ENCODE results near the gene RIC3. TPM values are rescaled to one million over a fixed set of nuclear protein-coding genes. Genes with fewer than 3 reads are reported as not detected.

The RIC3 gene
- total RNA-seq, 1 donor from 2014 or later = 17.7 TPM

DNA sequence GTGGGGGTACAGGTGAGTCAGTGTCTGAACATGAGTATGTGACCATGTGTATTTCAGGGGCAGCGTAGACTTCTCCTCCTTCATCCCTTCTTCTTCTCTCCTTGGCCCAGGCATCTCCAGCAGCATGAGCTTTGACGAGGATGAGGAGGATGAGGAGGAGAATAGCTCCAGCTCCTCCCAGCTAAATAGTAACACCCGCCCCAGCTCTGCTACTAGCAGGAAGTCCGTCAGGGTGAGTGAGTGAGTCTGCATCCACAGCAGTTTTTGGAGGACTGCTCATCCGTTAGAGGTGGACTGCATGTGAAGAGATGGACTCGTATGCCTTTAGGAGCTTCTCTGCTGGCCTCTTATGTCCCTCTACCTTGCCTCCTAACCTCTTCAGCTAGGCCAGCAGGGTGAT lies 72.2 kb downstream of the RIC3 start:
- Histone ChIP-seq H3K9me3 (no peaks in the 10 kb centered on the region), H3K4me1 (peaks cover 24% of the 10 kb centered on the region), H3K4me3 (no peak overlapping the region), H3K36me3 (peaks cover 0 to 29% of the 10 kb centered on the region in 2 donors), H3K27ac (no peak overlapping the region), H3K27me3 (no peaks in the 10 kb centered on the region)
- no peak for TF ChIP-seq POLR2A (IDR thresholded peaks at IDR 0.05)
- TF ChIP-seq, protein P1, sequence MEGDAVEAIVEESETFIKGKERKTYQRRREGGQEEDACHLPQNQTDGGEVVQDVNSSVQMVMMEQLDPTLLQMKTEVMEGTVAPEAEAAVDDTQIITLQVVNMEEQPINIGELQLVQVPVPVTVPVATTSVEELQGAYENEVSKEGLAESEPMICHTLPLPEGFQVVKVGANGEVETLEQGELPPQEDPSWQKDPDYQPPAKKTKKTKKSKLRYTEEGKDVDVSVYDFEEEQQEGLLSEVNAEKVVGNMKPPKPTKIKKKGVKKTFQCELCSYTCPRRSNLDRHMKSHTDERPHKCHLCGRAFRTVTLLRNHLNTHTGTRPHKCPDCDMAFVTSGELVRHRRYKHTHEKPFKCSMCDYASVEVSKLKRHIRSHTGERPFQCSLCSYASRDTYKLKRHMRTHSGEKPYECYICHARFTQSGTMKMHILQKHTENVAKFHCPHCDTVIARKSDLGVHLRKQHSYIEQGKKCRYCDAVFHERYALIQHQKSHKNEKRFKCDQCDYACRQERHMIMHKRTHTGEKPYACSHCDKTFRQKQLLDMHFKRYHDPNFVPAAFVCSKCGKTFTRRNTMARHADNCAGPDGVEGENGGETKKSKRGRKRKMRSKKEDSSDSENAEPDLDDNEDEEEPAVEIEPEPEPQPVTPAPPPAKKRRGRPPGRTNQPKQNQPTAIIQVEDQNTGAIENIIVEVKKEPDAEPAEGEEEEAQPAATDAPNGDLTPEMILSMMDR (IDR thresholded peaks at IDR 0.05) = no peak
- TF ChIP-seq POLR2AphosphoS5 (IDR thresholded peaks at IDR 0.05; ENCODE audit: insufficient read depth in 1 of 2, low read depth in 1 of 2) = no peak
- intact Hi-C loops (cut with DNase I) = loop anchor here (5.0 kb wide), 1 partner anchor 84 kb away; no protein-coding TSS in a partner anchor
- peak; percentile 77 to 89 for DNase-seq (ENCODE audit: extremely low spot score in 2 of 2)

DNA sequence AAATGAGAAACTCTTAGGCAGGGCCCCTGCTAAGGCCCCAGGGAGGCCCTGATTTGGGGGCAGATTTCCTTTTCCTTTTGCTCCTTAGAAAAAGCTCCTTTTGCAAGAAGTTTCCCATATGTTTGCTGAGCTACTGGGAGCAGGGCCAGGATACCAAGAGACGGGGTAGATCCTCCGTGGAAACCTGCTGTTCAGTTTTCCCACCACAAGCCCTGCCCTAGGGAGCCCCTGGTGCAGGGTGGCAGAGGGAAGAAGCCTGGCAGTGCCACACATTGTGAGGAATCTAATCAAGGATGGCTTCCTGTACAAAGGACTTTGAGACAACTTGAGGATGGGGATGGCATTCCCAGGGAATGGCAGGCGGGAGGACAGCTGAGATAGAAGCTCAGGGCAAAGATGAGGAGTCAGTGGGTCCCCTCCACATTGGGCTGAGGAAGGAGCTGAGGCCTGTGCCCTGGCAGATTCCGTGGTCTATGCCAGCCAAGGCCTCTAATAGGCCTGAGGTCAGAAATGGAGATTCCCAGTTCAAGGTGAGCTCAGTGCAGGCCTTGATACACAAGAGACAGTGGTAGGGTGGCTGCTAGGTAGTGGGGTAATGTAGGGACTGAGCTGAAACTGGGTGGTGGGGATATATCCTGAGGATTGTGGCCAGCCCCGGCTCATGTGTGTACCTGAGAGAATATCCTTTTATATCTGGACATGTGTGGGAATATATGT lies 72.9 kb downstream of the RIC3 start:
- H3K9me3 ChIP-seq = no peaks in the 10 kb centered on the region
- DNase-seq (ENCODE audit: extremely low spot score in 2 of 2) = peak in 1 of 2 donors; percentile 58
- peaks cover 0 to 24% of the 10 kb centered on the region in 2 donors for H3K36me3 ChIP-seq
- TF ChIP-seq POLR2A (IDR thresholded peaks at IDR 0.05) (no peak), POLR2AphosphoS5 (IDR thresholded peaks at IDR 0.05; ENCODE audit: insufficient read depth in 1 of 2, low read depth in 1 of 2) (no peak)
- TF ChIP-seq, protein P1 (IDR thresholded peaks at IDR 0.05) = no peak
- H3K27me3 ChIP-seq = no peaks in the 10 kb centered on the region
- peak overlapping the region; percentile 34 for H3K27ac ChIP-seq
- intact Hi-C loops (cut with DNase I) = loop anchor here (5.0 kb wide), 1 partner anchor 84 kb away; no protein-coding TSS in a partner anchor
- no peak overlapping the region for H3K4me3 ChIP-seq
- H3K4me1 ChIP-seq = peaks cover 24% of the 10 kb centered on the region

DNA sequence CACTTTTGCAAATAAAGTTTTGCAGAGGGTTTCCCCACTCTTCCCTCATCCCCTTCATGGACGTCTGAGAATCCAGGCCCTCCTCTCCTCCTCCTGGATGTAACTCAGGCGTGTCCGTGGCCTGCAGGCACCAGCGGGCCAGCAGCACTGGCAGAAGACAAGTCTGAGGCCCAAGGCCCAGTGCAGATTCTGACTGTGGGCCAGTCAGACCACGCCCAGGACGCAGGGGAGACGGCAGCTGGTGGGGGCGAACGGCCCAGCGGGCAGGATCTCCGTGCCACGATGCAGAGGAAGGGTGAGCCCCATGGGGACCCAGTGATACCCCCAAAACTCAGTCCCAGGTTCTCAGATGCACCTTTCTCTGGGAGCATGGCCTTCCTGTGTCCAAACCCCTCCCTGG lies 73.5 kb downstream of the RIC3 start:
- peaks cover 0 to 24% of the 10 kb centered on the region in 2 donors for H3K36me3 ChIP-seq
- H3K4me1 ChIP-seq = peaks cover 24% of the 10 kb centered on the region
- H3K27ac ChIP-seq = peak overlapping the region; percentile 34
- TF ChIP-seq, protein P1 (IDR thresholded peaks at IDR 0.05) = no peak
- TF ChIP-seq POLR2A (IDR thresholded peaks at IDR 0.05) (no peak), POLR2AphosphoS5 (IDR thresholded peaks at IDR 0.05; ENCODE audit: insufficient read depth in 1 of 2, low read depth in 1 of 2) (no peak)
- no peak for DNase-seq (ENCODE audit: extremely low spot score in 2 of 2)
- H3K9me3 ChIP-seq = no peaks in the 10 kb centered on the region
- intact Hi-C loops (cut with DNase I) = loop anchor here (5.0 kb wide), 1 partner anchor 83 kb away; no protein-coding TSS in a partner anchor
- H3K4me3 ChIP-seq = no peak overlapping the region
- no peaks in the 10 kb centered on the region for H3K27me3 ChIP-seq

DNA sequence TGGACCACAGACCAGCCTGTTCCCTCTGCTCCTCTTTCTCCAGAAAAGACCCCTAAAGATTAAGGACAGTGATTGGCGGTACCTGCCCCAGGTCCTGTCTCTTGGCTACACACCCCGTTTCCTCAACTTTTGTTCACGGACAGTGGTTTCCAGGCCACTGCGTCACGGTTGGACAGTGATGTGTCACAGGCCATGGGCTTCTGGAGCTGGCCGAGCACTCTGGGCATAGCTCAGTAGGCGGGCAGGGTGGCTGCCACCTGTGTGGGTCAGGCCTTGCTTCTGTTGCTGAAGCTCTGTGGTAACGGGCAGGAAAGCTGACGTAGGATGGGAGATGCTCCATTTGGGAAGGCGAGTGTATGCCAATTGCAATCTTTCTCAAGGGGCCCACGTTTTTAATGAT lies 74.2 kb downstream of the RIC3 start:
- no peak for DNase-seq (ENCODE audit: extremely low spot score in 2 of 2)

More for the DNA sequence above, 74.2 kb downstream of the RIC3 start:
- TF ChIP-seq, protein P1 (IDR thresholded peaks at IDR 0.05) = no peak
- TF ChIP-seq POLR2A (IDR thresholded peaks at IDR 0.05) (no peak), POLR2AphosphoS5 (IDR thresholded peaks at IDR 0.05; ENCODE audit: insufficient read depth in 1 of 2, low read depth in 1 of 2) (no peak)
- Histone ChIP-seq H3K27me3 (no peaks in the 10 kb centered on the region), H3K9me3 (no peaks in the 10 kb centered on the region), H3K36me3 (peaks cover 0 to 18% of the 10 kb centered on the region in 2 donors), H3K4me1 (peaks cover 24% of the 10 kb centered on the region), H3K27ac (no peak overlapping the region), H3K4me3 (no peak overlapping the region)
- intact Hi-C loops (cut with DNase I) = loop anchor here (5.0 kb wide), 1 partner anchor 82 kb away; no protein-coding TSS in a partner anchor
